Measurements from ENCODE around the gene UBQLN4.
A peak's percentile ranks its signal among the peaks of the same experiment; 100 is the strongest.

The UBQLN4 gene

DNA sequence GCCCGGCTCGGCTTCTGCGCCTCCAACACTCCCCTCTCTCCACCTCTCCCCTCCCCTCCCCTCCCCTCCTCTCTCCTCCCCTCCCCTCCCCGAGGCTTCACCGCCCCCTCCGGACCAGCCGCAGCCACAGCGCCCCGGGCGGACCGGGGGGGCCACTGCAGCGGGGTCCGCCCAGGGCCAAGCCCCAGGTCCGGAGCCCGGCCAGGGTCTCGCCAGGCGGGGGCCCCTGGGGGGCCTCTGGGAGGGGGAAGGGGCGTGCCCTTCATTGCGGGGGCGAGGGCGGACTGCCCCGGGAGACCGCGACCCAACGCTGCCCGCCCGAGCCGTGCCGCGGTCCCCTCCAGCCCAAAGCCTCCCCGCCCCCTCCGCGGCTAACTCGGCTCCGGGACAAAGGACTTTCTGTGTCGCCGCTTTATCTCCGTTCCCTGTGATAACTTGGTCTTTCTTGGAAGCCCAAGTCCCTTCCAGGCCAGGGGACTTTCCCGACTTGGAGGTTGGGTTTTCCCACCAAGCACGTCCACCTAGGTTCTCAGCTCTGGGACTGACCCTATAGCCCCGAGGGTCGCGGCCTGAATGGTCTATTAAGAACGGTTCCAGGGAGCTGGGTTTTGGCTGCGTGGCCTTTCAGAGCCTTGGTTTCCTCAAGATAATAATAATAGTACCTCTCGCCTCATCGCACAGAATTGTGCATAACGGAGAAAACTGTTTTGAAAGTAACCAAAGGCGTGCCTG lies at the start of gene UBQLN4:
UBQLN4 (minus strand) TSS at position 31 of the 732 bp plus-strand sequence. CDS start 97 bp downstream, outside the sequence.
- Histone ChIP-seq H3K4me3 (ENCODE audit: low read depth, low read length) (peak within 1 kb of the TSS; percentile 91), H3K9ac (ENCODE audit: low read length) (peak within 1 kb of the TSS; percentile 79), H3K9me3 (ENCODE audit: control insufficient read depth, insufficient read depth, low read depth, low read length) (no peaks in the 10 kb centered on the region), H3K4me1 (ENCODE audit: control insufficient read depth, insufficient read depth, low read length) (no peaks in the 10 kb centered on the region; the same call in 1 of the 2 replicates), H3K27me3 (ENCODE audit: control insufficient read depth, insufficient read depth, low read length) (no peaks in the 10 kb centered on the region), H3K36me3 (ENCODE audit: control insufficient read depth, insufficient read depth, low read length) (peaks cover 28% of the 10 kb centered on the region), H3K27ac (ENCODE audit: low read depth, low read length) (peak within 1 kb of the TSS; percentile 54; the same call in 1 of the 2 replicates)

DNA sequence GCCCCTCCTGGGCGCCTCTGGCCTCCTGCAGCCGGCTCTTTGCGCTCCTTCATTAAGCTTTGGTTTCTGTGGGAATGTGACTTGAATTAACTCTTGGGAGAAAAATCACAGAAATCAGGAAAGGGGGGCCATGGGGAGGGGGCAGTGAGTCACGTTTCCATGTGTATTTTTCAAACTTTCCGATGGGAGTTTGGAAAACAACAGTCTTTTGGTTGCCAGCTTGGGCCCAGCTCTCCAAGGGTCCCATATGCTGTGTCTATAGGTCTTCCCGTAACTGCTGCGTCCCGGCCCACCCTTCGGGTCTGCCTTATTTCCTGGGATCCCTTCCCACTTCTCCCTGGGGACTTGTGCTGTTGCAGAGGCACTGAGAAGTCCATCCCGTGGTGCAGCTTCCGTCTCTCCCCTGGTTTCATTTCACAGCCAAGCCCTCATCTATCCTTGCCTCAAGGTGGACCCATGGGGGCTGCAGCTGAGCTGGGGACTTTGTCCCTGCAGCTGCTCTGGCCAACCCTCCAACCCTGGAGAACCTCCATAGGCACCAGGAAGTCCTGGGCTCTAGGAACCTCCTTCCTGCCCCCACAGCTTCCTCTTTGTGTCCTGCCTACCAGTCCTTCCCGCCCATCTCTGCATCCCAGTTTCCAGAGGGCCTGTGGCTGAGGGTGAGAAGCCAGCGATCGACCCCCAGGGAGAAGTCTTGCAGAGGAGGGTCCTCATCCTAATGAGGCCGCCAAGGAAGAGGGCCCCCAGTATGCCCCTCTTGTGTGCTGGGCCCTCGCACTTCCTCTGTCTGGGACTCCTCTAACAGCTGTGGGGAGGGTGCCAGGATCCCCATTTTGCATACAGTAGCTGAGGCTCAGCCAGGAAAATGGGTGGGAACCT lies 49.3 kb upstream of the UBQLN4 start:
- H3K9me3 ChIP-seq (ENCODE audit: control insufficient read depth, insufficient read depth, low read depth, low read length) = no peaks in the 10 kb centered on the region
- no peak overlapping the region for H3K4me3 ChIP-seq (ENCODE audit: low read depth, low read length)
- H3K9ac ChIP-seq (ENCODE audit: low read length) = peak overlapping the region; percentile 15
- no peaks in the 10 kb centered on the region for H3K27me3 ChIP-seq (ENCODE audit: control insufficient read depth, insufficient read depth, low read length)
- no peak overlapping the region for H3K27ac ChIP-seq (ENCODE audit: low read depth, low read length)
- H3K36me3 ChIP-seq (ENCODE audit: control insufficient read depth, insufficient read depth, low read length) = no peaks in the 10 kb centered on the region
- H3K4me1 ChIP-seq (ENCODE audit: control insufficient read depth, insufficient read depth, low read length) = peaks cover 74% of the 10 kb centered on the region

DNA sequence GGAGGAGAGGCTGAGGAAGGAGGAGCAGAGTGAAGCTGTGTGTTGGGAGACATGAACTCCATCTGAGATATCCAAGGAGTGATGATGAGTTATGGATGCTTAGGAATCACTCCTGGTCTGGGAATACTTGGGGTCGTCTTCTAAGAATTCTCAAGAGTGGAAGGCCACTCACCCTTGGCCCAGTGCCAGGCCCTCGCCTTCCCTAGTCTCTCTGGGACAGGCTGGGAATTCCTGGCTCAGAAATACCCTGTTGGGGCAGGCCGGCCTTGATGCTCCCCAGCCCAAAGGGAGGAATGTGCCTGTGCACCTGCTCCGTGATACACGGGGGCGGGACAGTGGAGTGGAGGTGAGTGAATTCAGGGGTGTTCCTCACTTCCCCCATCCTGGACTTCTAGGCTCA lies 48.3 kb upstream of the UBQLN4 start:
- H3K27ac ChIP-seq (ENCODE audit: low read depth, low read length) = no peak overlapping the region
- H3K36me3 ChIP-seq (ENCODE audit: control insufficient read depth, insufficient read depth, low read length) = no peaks in the 10 kb centered on the region
- H3K4me1 ChIP-seq (ENCODE audit: control insufficient read depth, insufficient read depth, low read length) = peaks cover 68% of the 10 kb centered on the region

DNA sequence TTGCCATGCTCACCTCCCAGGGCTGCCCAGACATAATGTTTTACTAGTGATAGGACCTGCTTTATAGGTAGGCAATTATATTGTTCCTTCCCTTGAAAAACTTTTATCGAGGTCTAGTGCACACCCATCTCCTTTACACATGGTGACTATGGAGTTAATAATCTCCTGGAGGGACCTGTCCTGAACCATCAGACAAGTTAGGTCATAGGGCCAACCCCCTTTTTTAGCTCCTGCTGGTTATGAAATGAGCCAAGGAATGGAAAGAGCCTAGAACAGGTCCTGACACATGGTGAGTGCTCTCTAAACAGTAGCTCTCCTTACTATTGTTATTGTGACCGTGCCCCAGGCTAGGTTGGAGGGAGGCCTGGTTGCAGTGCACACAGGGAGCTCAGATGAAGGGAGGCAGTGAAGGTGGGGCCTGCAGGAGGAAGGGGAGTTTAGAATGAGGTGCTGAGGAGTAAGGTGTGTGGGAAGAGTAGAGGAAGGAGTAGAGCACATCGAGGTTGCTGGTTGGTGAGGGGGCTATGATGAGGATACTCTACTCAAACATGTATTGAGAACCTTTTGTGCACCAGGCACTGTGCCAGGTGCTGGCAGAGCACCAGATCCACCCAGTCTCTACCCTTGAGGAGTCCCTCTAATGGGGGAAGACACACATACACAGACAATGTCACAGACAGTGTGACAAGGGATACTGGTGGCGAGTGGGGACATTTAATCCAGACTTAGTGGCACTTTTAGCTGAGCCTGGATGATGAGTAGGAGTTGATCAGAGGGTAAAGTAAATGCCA lies 46.8 kb upstream of the UBQLN4 start:
- no peaks in the 10 kb centered on the region for H3K36me3 ChIP-seq (ENCODE audit: control insufficient read depth, insufficient read depth, low read length)
- H3K27me3 ChIP-seq (ENCODE audit: control insufficient read depth, insufficient read depth, low read length) = no peaks in the 10 kb centered on the region
- H3K27ac ChIP-seq (ENCODE audit: low read depth, low read length) = no peak overlapping the region
- H3K4me1 ChIP-seq (ENCODE audit: control insufficient read depth, insufficient read depth, low read length) = peaks cover 68% of the 10 kb centered on the region
- no peak overlapping the region for H3K4me3 ChIP-seq (ENCODE audit: low read depth, low read length)
- no peaks in the 10 kb centered on the region for H3K9me3 ChIP-seq (ENCODE audit: control insufficient read depth, insufficient read depth, low read depth, low read length)
- H3K9ac ChIP-seq (ENCODE audit: low read length) = no peak overlapping the region

More for the DNA sequence above, 48.3 kb upstream of the UBQLN4 start:
- Histone ChIP-seq H3K27me3 (ENCODE audit: control insufficient read depth, insufficient read depth, low read length) (no peaks in the 10 kb centered on the region), H3K9ac (ENCODE audit: low read length) (no peak overlapping the region), H3K4me3 (ENCODE audit: low read depth, low read length) (no peak overlapping the region), H3K9me3 (ENCODE audit: control insufficient read depth, insufficient read depth, low read depth, low read length) (no peaks in the 10 kb centered on the region)

DNA sequence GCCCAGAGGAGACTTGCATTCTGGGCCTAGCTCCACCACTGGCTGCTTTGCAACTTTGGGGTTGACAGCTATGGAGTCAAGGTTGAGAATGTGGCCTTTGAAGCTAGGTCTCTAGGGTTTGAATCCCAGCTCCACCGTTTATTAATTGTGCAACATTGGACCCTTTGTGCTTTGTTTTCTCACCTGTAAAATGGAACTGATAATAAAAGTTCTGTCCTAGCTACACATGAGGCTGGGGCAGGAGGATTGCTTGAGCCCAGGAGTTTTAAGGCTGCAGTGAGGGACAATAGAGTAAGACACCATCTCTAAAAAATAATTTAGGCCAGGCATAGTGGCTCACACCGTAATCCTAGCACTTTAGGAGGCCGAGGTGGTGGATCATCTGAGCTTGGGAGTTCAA lies 45.7 kb upstream of the UBQLN4 start:
- no peak overlapping the region for H3K4me3 ChIP-seq (ENCODE audit: low read depth, low read length)
- peaks cover 57% of the 10 kb centered on the region for H3K4me1 ChIP-seq (ENCODE audit: control insufficient read depth, insufficient read depth, low read length)
- no peaks in the 10 kb centered on the region for H3K27me3 ChIP-seq (ENCODE audit: control insufficient read depth, insufficient read depth, low read length)
- H3K27ac ChIP-seq (ENCODE audit: low read depth, low read length) = no peak overlapping the region
- H3K36me3 ChIP-seq (ENCODE audit: control insufficient read depth, insufficient read depth, low read length) = no peaks in the 10 kb centered on the region
- no peaks in the 10 kb centered on the region for H3K9me3 ChIP-seq (ENCODE audit: control insufficient read depth, insufficient read depth, low read depth, low read length)
- no peak overlapping the region for H3K9ac ChIP-seq (ENCODE audit: low read length)

DNA sequence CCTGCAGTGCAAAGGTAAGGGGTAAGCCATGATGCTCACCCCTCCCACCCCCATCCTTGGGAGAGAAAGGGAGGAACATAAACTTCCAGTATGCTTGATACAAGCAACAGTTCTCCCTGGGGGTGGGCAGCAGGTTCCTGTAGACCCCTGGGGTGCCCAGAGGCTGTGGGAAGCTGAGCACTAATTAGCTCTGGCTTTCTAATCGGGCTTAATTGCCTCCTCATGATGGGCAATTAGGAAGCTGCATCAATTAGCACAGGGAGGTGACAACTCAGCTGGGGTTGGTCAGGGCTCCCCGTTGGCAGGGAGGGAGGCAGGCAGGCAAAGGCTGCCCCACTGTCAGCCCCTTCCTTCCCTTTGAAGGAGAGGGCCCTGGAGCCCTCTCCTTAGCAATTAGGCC lies 45.2 kb upstream of the UBQLN4 start:
- no peak overlapping the region for H3K9ac ChIP-seq (ENCODE audit: low read length)
- H3K4me3 ChIP-seq (ENCODE audit: low read depth, low read length) = no peak overlapping the region
- peaks cover 4% of the 10 kb centered on the region; the same call in 1 of the 2 replicates for H3K36me3 ChIP-seq (ENCODE audit: control insufficient read depth, insufficient read depth, low read length)
- H3K9me3 ChIP-seq (ENCODE audit: control insufficient read depth, insufficient read depth, low read depth, low read length) = no peaks in the 10 kb centered on the region
- peaks cover 52% of the 10 kb centered on the region for H3K4me1 ChIP-seq (ENCODE audit: control insufficient read depth, insufficient read depth, low read length)
- H3K27ac ChIP-seq (ENCODE audit: low read depth, low read length) = no peak overlapping the region
- no peaks in the 10 kb centered on the region for H3K27me3 ChIP-seq (ENCODE audit: control insufficient read depth, insufficient read depth, low read length)

DNA sequence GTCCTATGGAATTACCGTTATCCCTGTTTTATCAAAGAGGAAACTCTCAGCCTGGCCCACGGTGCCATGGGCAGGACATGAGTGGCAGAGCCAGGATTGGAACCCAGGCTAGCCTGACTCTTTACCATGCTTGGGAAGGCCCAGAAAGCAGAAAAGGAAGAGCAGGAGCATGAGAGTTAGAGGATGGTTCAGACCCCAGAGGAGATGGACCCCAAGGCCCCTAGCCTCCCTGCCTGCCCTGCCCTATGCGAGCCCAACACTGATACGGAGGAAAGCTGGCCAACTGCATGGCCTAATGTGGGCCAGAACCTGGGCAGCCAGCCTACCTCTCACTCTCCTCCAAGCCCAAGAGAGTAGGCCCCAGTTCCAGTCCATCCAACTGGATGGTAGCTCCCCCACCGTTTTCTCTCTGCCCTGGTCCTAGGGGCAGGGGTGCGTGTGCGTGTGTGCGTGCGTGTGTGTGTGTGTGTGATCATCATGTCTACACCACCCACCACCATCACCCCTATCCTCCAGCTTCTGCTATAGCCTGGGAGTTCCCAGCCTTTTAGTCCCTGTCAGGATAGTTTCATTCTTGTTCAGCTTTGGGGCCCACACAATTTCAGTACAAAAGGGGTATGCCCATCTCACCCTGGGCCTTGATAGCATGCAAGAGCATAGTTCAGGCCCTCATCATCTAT lies 44.0 kb upstream of the UBQLN4 start:
- Histone ChIP-seq H3K4me3 (ENCODE audit: low read depth, low read length) (no peak overlapping the region), H3K9me3 (ENCODE audit: control insufficient read depth, insufficient read depth, low read depth, low read length) (no peaks in the 10 kb centered on the region), H3K36me3 (ENCODE audit: control insufficient read depth, insufficient read depth, low read length) (peaks cover 9% of the 10 kb centered on the region), H3K9ac (ENCODE audit: low read length) (no peak overlapping the region), H3K4me1 (ENCODE audit: control insufficient read depth, insufficient read depth, low read length) (peaks cover 40% of the 10 kb centered on the region; the same call in 1 of the 2 replicates), H3K27me3 (ENCODE audit: control insufficient read depth, insufficient read depth, low read length) (no peaks in the 10 kb centered on the region), H3K27ac (ENCODE audit: low read depth, low read length) (no peak overlapping the region)

DNA sequence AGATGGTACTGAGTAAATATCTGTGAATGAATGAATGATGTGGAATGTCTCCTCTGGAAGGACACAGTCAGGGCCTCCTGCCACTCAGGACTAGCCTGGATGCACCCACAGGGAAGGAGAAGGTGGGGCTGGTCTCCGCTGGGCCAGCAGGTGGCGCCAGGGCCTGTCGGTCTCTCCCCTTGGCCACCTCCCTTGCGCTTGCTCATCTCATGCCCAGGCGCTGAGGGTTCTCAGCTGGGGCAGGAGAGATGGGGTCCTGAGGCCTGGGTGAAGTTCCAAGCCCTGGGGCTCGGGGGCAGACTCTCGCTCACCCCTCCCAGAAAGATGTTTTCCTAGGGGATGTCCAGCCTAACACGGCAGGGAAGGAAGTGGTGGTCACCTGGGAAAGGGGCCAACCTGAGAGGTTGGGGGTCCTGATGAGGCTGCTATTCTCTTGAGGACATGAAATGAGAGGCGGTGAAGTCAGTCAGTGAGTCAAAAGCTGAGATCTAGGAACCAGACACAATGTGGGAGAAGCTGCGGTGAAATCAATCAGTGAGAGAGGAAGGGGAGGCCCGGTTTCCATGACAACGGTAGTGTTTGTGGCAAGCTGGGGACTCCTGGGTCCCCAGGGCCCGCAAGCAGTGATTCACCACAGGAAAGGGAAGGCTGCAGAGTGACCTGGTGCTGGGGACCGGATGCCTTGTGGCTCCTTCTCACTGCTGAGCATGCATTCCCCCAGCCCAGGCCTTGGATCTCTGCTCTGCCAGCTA lies 43.2 kb upstream of the UBQLN4 start:
- Histone ChIP-seq H3K9me3 (ENCODE audit: control insufficient read depth, insufficient read depth, low read depth, low read length) (no peaks in the 10 kb centered on the region), H3K27me3 (ENCODE audit: control insufficient read depth, insufficient read depth, low read length) (no peaks in the 10 kb centered on the region), H3K9ac (ENCODE audit: low read length) (peak overlapping the region; percentile 14), H3K27ac (ENCODE audit: low read depth, low read length) (no peak overlapping the region), H3K36me3 (ENCODE audit: control insufficient read depth, insufficient read depth, low read length) (peaks cover 9% of the 10 kb centered on the region), H3K4me1 (ENCODE audit: control insufficient read depth, insufficient read depth, low read length) (peaks cover 34% of the 10 kb centered on the region; the same call in 1 of the 2 replicates), H3K4me3 (ENCODE audit: low read depth, low read length) (no peak overlapping the region)

DNA sequence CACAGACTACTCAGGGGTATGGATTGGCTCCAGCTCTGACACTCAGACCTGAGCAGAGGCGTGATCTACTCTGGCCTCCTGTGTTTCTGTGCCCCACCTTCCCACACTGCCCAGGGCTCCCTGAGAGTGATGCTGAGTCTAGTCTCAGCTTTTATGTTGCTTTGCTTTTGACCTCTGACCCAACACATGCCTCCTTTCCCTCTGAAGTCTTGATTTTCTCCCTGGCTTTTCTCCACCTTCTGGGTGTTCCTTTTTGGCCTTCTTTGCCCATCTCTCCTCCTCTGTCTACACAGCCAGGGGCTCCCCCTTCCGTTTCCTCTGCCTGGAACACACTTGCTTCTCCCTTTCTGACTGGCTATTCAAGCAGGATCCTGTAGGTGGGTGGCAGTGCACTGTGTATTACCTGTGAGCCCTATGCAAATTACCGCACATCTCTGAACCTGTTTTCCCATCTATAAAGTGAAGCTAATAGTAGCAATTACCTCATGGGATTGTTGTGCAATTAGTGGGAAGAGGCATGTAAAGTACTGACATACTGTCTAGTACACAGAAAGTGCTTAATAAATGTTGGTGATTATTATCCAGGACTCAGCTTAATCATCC lies 42.4 kb upstream of the UBQLN4 start:
- no peaks in the 10 kb centered on the region for H3K9me3 ChIP-seq (ENCODE audit: control insufficient read depth, insufficient read depth, low read depth, low read length)
- H3K4me1 ChIP-seq (ENCODE audit: control insufficient read depth, insufficient read depth, low read length) = peaks cover 29% of the 10 kb centered on the region; the same call in 1 of the 2 replicates
- peak overlapping the region; percentile 19 for H3K9ac ChIP-seq (ENCODE audit: low read length)
- peaks cover 13% of the 10 kb centered on the region for H3K36me3 ChIP-seq (ENCODE audit: control insufficient read depth, insufficient read depth, low read length)
- no peak overlapping the region for H3K27ac ChIP-seq (ENCODE audit: low read depth, low read length)
- H3K27me3 ChIP-seq (ENCODE audit: control insufficient read depth, insufficient read depth, low read length) = no peaks in the 10 kb centered on the region
- H3K4me3 ChIP-seq (ENCODE audit: low read depth, low read length) = no peak overlapping the region

Measured in HUES6 (cell line).